HT-29 (cell line): ENCODE data around the gene MALRD1. TPM values are rescaled to one million over a fixed set of nuclear protein-coding genes. Genes with fewer than 3 reads are reported as not detected.
"Not testable (repeated sequence)": the region's sequence is repeated elsewhere in the genome, so short reads cannot be mapped to it uniquely, and the experiment has no call there.

ENCODE experiments used
- DNase-seq: peaks from one replicate; pipeline ENCODE4 v3.0.0-alpha.2; 2015; ENCODE audit warnings: low spot score
- small RNA-seq: library from RNA; depleted of rRNA; stranded (forward); fragments of <200 nt; gene quantifications from one replicate; pipeline ENCODE3, GENCODE V24; 2014
- total RNA-seq: library from RNA; depleted of rRNA; stranded (reverse); fragments of >200 nt; shearing (Covaris generic); gene quantifications from 2 replicates; pipeline ENCODE4 v1.2.3, GENCODE V29; 2014

Gene MALRD1
- total RNA-seq, 1 experiment from 2014 or later: 0.64 TPM

DNA sequence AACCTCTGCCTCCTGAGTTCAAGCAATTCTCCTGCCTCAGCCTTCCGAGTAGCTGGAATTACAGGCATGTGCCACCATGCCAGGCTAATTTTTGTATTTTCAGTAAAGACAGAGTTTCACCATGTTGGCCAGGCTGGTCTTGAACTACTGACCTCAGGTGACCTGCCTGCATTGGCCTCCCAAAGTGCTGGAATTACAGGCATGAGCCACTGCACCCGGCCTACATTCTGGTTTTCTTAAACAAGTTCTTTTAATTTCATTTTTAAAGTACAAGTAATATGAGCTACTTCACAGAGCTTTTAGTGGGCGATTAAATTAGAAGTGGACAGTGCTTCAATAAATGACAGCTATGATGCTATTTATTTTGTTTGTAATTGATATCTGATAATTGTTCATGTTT is 721.2 kb downstream of the MALRD1 start:
- DNase-seq: not testable (repeated sequence)

DNA sequence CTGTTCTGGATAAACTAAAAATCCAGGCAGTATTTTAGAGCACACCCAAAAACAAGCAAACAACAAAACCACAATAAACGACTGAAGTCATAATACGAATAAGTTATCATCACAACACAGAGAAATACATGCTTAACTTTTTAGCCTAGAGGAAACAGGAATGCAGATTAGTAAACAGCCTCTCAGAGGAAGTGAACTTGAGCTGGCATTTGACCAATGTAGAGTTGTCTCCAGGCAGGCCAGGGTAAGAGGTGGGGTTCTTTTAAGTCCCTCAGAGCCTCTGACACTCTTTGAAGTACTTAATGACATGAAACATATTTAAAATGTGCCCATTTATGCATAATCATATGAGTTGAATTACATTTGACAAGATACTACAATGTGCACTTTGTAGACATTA is 724.4 kb downstream of the MALRD1 start:
- no peak for DNase-seq

DNA sequence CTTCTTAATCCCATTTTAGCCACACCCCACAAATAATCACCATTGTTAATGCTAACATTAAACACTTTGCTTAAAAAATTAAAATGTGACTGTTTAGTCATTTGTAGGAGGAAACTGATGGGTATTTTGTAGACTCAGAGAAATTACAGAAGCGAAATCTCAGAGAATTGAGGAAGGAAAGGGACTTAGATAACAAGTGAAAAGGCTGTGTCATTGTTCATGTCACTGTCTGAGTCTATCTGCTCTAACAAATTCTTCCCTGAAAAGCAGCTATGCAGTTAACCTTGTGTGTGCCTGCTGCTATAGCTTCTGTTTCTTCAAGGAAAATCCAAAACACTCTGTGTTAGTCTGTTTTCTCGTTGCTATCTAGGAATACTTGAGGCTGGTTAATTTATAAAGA is 726.7 kb downstream of the MALRD1 start:
- no peak for DNase-seq

DNA sequence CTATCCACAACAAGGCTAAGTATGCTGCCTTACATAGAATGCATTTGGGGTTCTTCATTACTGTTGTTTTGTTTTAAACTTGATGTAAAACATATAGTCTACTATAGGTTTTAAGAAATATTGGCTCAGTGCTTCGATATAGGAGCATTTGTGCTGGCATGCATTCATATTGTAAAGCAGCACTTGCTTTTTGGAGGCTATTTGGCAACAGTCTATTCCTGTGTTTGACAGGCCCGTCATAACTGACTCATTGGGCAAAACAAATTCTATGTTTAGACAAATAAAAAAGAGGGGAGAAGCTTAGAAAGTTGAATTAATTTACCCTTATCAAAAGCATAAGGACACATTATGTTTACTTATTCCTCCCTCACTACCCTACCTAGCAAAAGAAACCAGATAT is 729.2 kb downstream of the MALRD1 start:
- DNase-seq: no peak

DNA sequence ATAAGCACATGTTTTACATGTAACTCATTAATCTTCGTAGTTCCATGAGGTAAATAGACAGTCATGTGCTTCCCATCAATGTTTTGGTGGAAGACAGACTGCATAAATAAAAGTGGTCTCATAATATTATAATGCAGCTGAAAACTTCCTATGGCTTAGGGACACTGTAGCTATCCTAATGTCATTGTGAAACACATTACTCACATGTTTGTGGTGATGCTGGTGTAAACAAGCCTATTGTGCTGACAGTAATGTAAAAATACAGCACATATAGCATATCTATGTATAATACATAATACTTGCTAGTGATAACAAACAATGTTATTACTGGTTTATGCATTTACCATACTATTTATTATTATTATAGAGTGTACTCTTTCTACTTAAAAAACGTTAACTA is 730.4 kb downstream of the MALRD1 start:
- no peak for DNase-seq

DNA sequence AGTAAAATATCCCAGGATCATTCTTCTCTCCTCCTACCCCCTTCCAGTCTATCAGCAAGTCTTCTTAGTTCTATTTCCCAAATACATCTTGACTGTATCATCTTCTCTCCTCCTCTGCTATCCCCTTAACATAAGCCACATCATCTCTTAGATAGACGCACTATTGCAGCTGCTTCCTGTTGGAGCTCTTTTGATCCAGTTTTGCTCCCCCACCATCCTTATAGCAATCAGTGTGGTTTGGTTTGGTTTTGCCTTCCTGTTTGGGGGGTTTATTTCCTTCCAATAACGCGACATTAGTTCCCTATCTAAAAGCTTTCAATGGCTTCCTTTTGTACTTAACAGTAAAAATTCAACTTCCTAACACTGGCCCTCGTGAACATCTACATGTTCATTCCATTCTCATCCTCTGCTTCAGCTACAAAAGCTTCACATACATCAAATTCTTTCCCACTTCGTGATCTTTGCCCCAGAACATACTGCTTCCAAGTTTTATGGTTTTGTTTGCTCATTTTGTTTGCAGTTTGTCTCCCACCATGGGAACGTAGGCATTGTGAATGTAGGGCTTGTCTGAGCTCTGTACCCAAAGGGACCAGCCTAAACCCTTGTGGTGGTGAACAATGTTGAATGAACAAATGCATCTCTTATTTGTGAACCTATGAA is 734.0 kb downstream of the MALRD1 start:
- no peak for DNase-seq

DNA sequence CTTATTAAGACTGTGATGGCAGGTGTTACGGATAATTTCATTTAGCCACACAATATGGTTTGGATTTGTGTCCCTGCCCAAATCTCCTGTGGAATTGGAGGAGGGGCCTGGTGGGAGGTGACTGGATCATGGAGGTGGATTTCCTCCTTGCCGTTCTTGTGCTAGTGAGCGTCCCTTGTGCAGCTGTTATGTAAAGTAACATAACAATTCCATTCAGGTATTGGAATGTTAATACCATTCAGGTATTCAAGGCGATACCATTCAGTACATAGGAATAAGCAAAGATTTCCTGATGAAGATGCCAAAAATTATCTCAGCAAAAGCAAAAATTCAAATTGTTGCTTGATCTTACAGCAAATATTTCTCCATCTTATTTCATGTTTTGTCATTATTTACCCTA is 735.1 kb downstream of the MALRD1 start:
- no peak for DNase-seq

Small RNA genes lying within 50 kb of the gene (small RNA-seq; reads per million reads assigned to genes)
- gene AL354695.1: not detected
- gene HMGN1P20: not detected
- 1.4 reads per million, percentile 50 among the genes with 10 or more reads in this experiment for gene RF00012
- gene RNA5SP303: 73.0 reads per million, percentile 96 among the genes with 10 or more reads in this experiment
